CD4-positive, alpha-beta T cell (primary cell): ENCODE measurements around the gene RPS10. TPM values are rescaled to one million over a fixed set of nuclear protein-coding genes. Genes with fewer than 3 reads are reported as not detected.

Source experiments
- ATAC-seq: fragments of 200-7000 bp; cut with Tn5 transposase; one replicate; pipeline ENCODE4 v1.10.0; 2022; ENCODE audit warnings: mild to moderate bottlenecking; ENCODE audit not compliant: poor library complexity
- CTCF ChIA-PET: fragments of 350-600 bp; sonication (Branson Sonifier 250); formaldehyde crosslinking; loops from one replicate; lab custom pipeline; 2021; ENCODE audit warnings: antibody characterized with exemption, inconsistent platforms; lab: Charles Lee
- POLR2A ChIA-PET: fragments of 350-600 bp; sonication (Branson Sonifier 250); formaldehyde crosslinking; loops from one replicate; lab custom pipeline; 2021; ENCODE audit warnings: antibody characterized with exemption, inconsistent platforms; lab: Charles Lee
- DNase-seq, 14 experiments: peaks; one replicate each; pipeline ENCODE4 v3.0.0-alpha.2; 2013 to 2020; ENCODE audit warnings: mixed read lengths in 2 of 14
- H3K27ac ChIP-seq, 2 donors: one replicate each; pipeline versions ENCODE4 v1.5.1 to v1.7.0; 2013; ENCODE audit warnings: low read length in 2 of 2, low read depth in 1 of 2, mild to moderate bottlenecking in 1 of 2
- H3K27me3 ChIP-seq, 2 experiments: 1 replicate in 1 of 2; 2 replicates in 1 of 2; pipeline versions ENCODE4 v1.6.1 to v1.7.0; 2013; ENCODE audit warnings: low read length in 2 of 2, control low read depth in 1 of 2, mild to moderate bottlenecking in 1 of 2, moderate library complexity in 1 of 2; ENCODE audit not compliant: insufficient read depth in 2 of 2, control insufficient read depth in 1 of 2
- H3K36me3 ChIP-seq: one replicate; pipeline ENCODE4 v1.6.1; 2013; ENCODE audit warnings: low read length, control low read depth; ENCODE audit not compliant: insufficient read depth
- H3K4me1 ChIP-seq: one replicate; pipeline ENCODE4 v1.6.1; 2013; ENCODE audit warnings: low read length, control low read depth; ENCODE audit not compliant: insufficient read depth
- H3K4me3 ChIP-seq: one replicate; pipeline ENCODE4 v1.5.1; 2013; ENCODE audit warnings: mild to moderate bottlenecking, low read length, moderate library complexity
- H3K9me3 ChIP-seq, 2 experiments: 1 replicate in 1 of 2; 2 replicates in 1 of 2; pipeline versions ENCODE4 v1.6.1 to v1.7.0; 2013; ENCODE audit warnings: low read length in 2 of 2, mild to moderate bottlenecking in 2 of 2, control low read depth in 1 of 2, moderate library complexity in 1 of 2; ENCODE audit not compliant: control insufficient read depth in 1 of 2, insufficient read depth in 1 of 2
- H3K27ac Mint-ChIP-seq: one replicate; pipeline ENCODE4 v1.8.0; 2020; ENCODE audit warnings: mixed read lengths
- H3K27me3 Mint-ChIP-seq: one replicate; pipeline ENCODE4 v1.8.0; 2021; ENCODE audit warnings: mixed read lengths
- H3K36me3 Mint-ChIP-seq: one replicate; pipeline ENCODE4 v1.8.0; 2021; ENCODE audit warnings: low read depth, mixed read lengths
- H3K4me1 Mint-ChIP-seq: one replicate; pipeline ENCODE4 v1.8.0; 2021; ENCODE audit warnings: low read depth, mixed read lengths
- H3K4me3 Mint-ChIP-seq: one replicate; pipeline ENCODE4 v1.8.0; 2020; ENCODE audit warnings: mild to moderate bottlenecking, mixed read lengths
- H3K9me3 Mint-ChIP-seq: one replicate; pipeline ENCODE4 v1.8.0; 2020; ENCODE audit warnings: mixed read lengths
- intact Hi-C, 2 experiments: fragments of 100-400 bp; cut with DNase I in 1 of 2; cut with micrococcal nuclease in 1 of 2; formaldehyde crosslinking; loops; one replicate each; pipeline versions ENCODE4 v1.15.1 to v1.9.0; 2023 to 2025; cut with DNase I, micrococcal nuclease
- total RNA-seq, 174 experiments: library from RNA in 2 of 174; stranded (reverse) in 2 of 174; gene quantifications; one replicate each; pipeline ENCODE4 v1.2.3 and lab custom pipeline; 2021 to 2026
- TF ChIP-seq, protein P1 (sequence below): fragments of 200-600 bp; IDR thresholded peaks from one replicate; pipeline ENCODE4 v1.8.0; 2022; ENCODE audit warnings: antibody characterized with exemption, mild to moderate bottlenecking

Gene RPS10
- total RNA-seq, 2 experiments from 2014 or later: 3,088 to 3,122 TPM

- peak within 1 kb of the TSS; percentile 14 for H3K4me3 ChIP-seq
- no peaks in the 10 kb centered on the region for H3K9me3 ChIP-seq
- TF ChIP-seq, protein P1, sequence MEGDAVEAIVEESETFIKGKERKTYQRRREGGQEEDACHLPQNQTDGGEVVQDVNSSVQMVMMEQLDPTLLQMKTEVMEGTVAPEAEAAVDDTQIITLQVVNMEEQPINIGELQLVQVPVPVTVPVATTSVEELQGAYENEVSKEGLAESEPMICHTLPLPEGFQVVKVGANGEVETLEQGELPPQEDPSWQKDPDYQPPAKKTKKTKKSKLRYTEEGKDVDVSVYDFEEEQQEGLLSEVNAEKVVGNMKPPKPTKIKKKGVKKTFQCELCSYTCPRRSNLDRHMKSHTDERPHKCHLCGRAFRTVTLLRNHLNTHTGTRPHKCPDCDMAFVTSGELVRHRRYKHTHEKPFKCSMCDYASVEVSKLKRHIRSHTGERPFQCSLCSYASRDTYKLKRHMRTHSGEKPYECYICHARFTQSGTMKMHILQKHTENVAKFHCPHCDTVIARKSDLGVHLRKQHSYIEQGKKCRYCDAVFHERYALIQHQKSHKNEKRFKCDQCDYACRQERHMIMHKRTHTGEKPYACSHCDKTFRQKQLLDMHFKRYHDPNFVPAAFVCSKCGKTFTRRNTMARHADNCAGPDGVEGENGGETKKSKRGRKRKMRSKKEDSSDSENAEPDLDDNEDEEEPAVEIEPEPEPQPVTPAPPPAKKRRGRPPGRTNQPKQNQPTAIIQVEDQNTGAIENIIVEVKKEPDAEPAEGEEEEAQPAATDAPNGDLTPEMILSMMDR: no peak
- H3K27me3 ChIP-seq: peaks cover 7 to 20% of the 10 kb centered on the region in 2 experiments
- Mint-ChIP-seq H3K36me3 (no peaks in the 10 kb centered on the region), H3K4me1 (peaks cover 6% of the 10 kb centered on the region), H3K27ac (no peak within 1 kb of the TSS), H3K4me3 (no peak within 1 kb of the TSS), H3K27me3 (peaks cover 48% of the 10 kb centered on the region), H3K9me3 (no peaks in the 10 kb centered on the region)
- peak; percentile 58 for ATAC-seq
- H3K4me1 ChIP-seq: peaks cover 13% of the 10 kb centered on the region
- DNase-seq: peak in 6 of 14 experiments; percentile 7 to 36 (median 24)
- POLR2A ChIA-PET: no interaction called here
- H3K36me3 ChIP-seq: no peaks in the 10 kb centered on the region
- intact Hi-C loops: loop anchor here in 1 of 2 experiments (10.0 kb wide), 1 partner anchor 739 kb away; no protein-coding TSS in a partner anchor
- CTCF ChIA-PET: no interaction called here
- H3K27ac ChIP-seq: no peak within 1 kb of the TSS
Measured at GRCh38 chr6:34465531-34466241, 39.8 kb upstream of the RPS10 start, which contains the start of gene PACSIN1. Gene PACSIN1 (plus strand): TSS chr6:34466076. CDS start chr6:34526306, 60,230 bp downstream.

DNA sequence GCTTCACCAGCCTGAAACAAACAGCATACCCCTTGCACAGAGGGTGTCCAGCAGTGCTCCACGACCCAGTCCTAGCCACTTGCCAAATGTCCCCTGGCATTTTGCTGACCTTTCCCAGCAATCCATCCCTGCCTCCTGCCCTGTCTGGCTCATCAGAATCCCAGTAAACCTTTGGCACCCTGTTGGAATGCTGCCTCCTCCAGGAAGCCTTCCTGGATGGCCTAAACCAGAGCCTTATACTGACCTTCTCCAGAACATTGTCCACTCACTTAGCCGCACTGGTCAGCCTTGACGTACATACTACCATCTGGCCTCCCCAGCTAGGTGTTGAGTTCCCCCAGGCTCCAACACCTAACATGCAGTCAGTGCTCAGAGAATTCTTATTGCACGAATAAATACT is 38.0 kb upstream of the RPS10 start:
- no peak overlapping the region for H3K4me3 Mint-ChIP-seq
- POLR2A ChIA-PET: no interaction called here
- H3K27me3 Mint-ChIP-seq: peaks cover 44% of the 10 kb centered on the region
- peaks cover 6% of the 10 kb centered on the region for H3K4me1 Mint-ChIP-seq
- Histone ChIP-seq H3K4me1 (peaks cover 13% of the 10 kb centered on the region), H3K27me3 (peaks cover 7 to 20% of the 10 kb centered on the region in 2 experiments), H3K27ac (no peak overlapping the region), H3K4me3 (no peak overlapping the region), H3K36me3 (no peaks in the 10 kb centered on the region), H3K9me3 (no peaks in the 10 kb centered on the region)
- H3K27ac Mint-ChIP-seq: no peak overlapping the region
- no peaks in the 10 kb centered on the region for H3K9me3 Mint-ChIP-seq
- ATAC-seq (no peak), DNase-seq (no peak)
- H3K36me3 Mint-ChIP-seq: no peaks in the 10 kb centered on the region
- intact Hi-C loops: loop anchor here in 1 of 2 experiments (10.0 kb wide), 1 partner anchor 741 kb away; no protein-coding TSS in a partner anchor
- TF ChIP-seq, protein P1: no peak
- CTCF ChIA-PET: no interaction called here

DNA sequence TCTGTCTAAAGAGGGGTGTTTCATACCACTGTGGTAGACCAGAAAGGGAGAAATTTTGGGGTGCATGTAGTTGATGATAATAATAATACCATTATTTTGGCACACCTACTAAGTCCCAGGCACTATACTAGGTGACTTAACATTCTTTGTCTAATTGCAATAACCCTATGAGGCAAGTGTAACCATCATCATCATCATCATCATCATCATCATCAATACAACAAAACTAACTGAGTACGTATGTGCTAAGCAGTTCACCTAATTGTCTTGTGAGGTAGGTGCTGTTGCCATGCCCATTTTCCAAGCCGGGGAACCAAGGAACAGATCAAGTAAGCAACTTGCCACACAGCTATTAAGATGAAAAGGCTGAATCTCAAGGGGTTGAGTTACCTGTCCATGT is 37.4 kb upstream of the RPS10 start:
- H3K4me3 Mint-ChIP-seq: no peak overlapping the region
- POLR2A ChIA-PET: no interaction called here
- no peaks in the 10 kb centered on the region for H3K36me3 ChIP-seq

More for the DNA sequence above, 37.4 kb upstream of the RPS10 start:
- Mint-ChIP-seq H3K36me3 (no peaks in the 10 kb centered on the region), H3K27me3 (peaks cover 40% of the 10 kb centered on the region), H3K4me1 (peaks cover 6% of the 10 kb centered on the region), H3K27ac (no peak overlapping the region), H3K9me3 (no peaks in the 10 kb centered on the region)
- Histone ChIP-seq H3K4me3 (no peak overlapping the region), H3K9me3 (no peaks in the 10 kb centered on the region), H3K27me3 (peaks cover 7 to 20% of the 10 kb centered on the region in 2 experiments), H3K4me1 (peaks cover 13% of the 10 kb centered on the region), H3K27ac (no peak overlapping the region)
- CTCF ChIA-PET: no interaction called here
- DNase-seq (no peak), ATAC-seq (no peak)
- intact Hi-C loops: loop anchor here in 1 of 2 experiments (10.0 kb wide), 1 partner anchor 742 kb away; no protein-coding TSS in a partner anchor
- TF ChIP-seq, protein P1: no peak
